ENCODE results near the gene IER2.

- TF ChIP-seq, protein P1, sequence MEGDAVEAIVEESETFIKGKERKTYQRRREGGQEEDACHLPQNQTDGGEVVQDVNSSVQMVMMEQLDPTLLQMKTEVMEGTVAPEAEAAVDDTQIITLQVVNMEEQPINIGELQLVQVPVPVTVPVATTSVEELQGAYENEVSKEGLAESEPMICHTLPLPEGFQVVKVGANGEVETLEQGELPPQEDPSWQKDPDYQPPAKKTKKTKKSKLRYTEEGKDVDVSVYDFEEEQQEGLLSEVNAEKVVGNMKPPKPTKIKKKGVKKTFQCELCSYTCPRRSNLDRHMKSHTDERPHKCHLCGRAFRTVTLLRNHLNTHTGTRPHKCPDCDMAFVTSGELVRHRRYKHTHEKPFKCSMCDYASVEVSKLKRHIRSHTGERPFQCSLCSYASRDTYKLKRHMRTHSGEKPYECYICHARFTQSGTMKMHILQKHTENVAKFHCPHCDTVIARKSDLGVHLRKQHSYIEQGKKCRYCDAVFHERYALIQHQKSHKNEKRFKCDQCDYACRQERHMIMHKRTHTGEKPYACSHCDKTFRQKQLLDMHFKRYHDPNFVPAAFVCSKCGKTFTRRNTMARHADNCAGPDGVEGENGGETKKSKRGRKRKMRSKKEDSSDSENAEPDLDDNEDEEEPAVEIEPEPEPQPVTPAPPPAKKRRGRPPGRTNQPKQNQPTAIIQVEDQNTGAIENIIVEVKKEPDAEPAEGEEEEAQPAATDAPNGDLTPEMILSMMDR (IDR thresholded peaks at IDR 0.05) = no peak
- no peak for TF ChIP-seq POLR2A (IDR thresholded peaks at IDR 0.05)
These were observed 14.3 kb downstream of the IER2 start for GRCh38 chr19:13164343-13165161.

Measured in testis (tissue), 2 donors.